Measurements from ENCODE around the gene EMP2.

Gene EMP2

GRCh38 chr16:10599626-10600025, 19.2 kb upstream of the EMP2 start:
- TF ChIP-seq EZH2phosphoT487 (IDR thresholded peaks at IDR 0.05; ENCODE audit: borderline replicate concordance, low read length) = no peak
- TF ChIP-seq CTCF (IDR thresholded peaks at IDR 0.05; ENCODE audit: low read depth, low read length, poor library complexity, severe bottlenecking) = no peak
- H3K4me1 ChIP-seq (ENCODE audit: control insufficient read depth, low read length) = peaks cover 18% of the 10 kb centered on the region

GRCh38 chr16:10598157-10598556, 17.8 kb upstream of the EMP2 start:
- no peak overlapping the region for H3K27ac ChIP-seq (ENCODE audit: low read depth, low read length)
- no peak overlapping the region for H3K4me3 ChIP-seq (ENCODE audit: low read length)
- no peaks in the 10 kb centered on the region for H3K9me2 ChIP-seq (replicated peaks; ENCODE audit: control insufficient read depth, low read length)
- H3K27me3 ChIP-seq (ENCODE audit: control insufficient read depth, low read length) = peaks cover 25% of the 10 kb centered on the region
- no peak for TF ChIP-seq EZH2phosphoT487 (IDR thresholded peaks at IDR 0.05; ENCODE audit: borderline replicate concordance, low read length)
- no peak for TF ChIP-seq CTCF (IDR thresholded peaks at IDR 0.05; ENCODE audit: low read depth, low read length, poor library complexity, severe bottlenecking)
- H3K4me2 ChIP-seq (ENCODE audit: low read length) = no peak overlapping the region
- no peaks in the 10 kb centered on the region for H4K20me1 ChIP-seq (ENCODE audit: control insufficient read depth, insufficient read depth, low read depth, low read length)
- no peaks in the 10 kb centered on the region for H3K9me3 ChIP-seq (ENCODE audit: control insufficient read depth, insufficient read depth, low read length)
- H3K4me1 ChIP-seq (ENCODE audit: control insufficient read depth, low read length) = peaks cover 18% of the 10 kb centered on the region
- H3K36me3 ChIP-seq (ENCODE audit: control insufficient read depth, low read length) = no peaks in the 10 kb centered on the region
- no peaks in the 10 kb centered on the region for H3K79me2 ChIP-seq (ENCODE audit: control insufficient read depth, low read length)
- H3F3A ChIP-seq (ENCODE audit: control insufficient read depth, insufficient read depth) = no peaks in the 10 kb centered on the region

More at GRCh38 chr16:10599626-10600025, 19.2 kb upstream of the EMP2 start:
- no peak overlapping the region for H3K4me2 ChIP-seq (ENCODE audit: low read length)
- H3K27ac ChIP-seq (ENCODE audit: low read depth, low read length) = no peak overlapping the region
- no peaks in the 10 kb centered on the region for H3F3A ChIP-seq (ENCODE audit: control insufficient read depth, insufficient read depth)
- H3K9me2 ChIP-seq (replicated peaks; ENCODE audit: control insufficient read depth, low read length) = no peaks in the 10 kb centered on the region
- H3K27me3 ChIP-seq (ENCODE audit: control insufficient read depth, low read length) = peaks cover 25% of the 10 kb centered on the region
- H4K20me1 ChIP-seq (ENCODE audit: control insufficient read depth, insufficient read depth, low read depth, low read length) = no peaks in the 10 kb centered on the region
- H3K79me2 ChIP-seq (ENCODE audit: control insufficient read depth, low read length) = no peaks in the 10 kb centered on the region
- no peaks in the 10 kb centered on the region for H3K36me3 ChIP-seq (ENCODE audit: control insufficient read depth, low read length)
- H3K9me3 ChIP-seq (ENCODE audit: control insufficient read depth, insufficient read depth, low read length) = no peaks in the 10 kb centered on the region
- no peak overlapping the region for H3K4me3 ChIP-seq (ENCODE audit: low read length)

GRCh38 chr16:10597187-10597601, 16.8 kb upstream of the EMP2 start:
- H3F3A ChIP-seq (ENCODE audit: control insufficient read depth, insufficient read depth) = no peaks in the 10 kb centered on the region
- peaks cover 23% of the 10 kb centered on the region for H3K27me3 ChIP-seq (ENCODE audit: control insufficient read depth, low read length)
- no peaks in the 10 kb centered on the region for H4K20me1 ChIP-seq (ENCODE audit: control insufficient read depth, insufficient read depth, low read depth, low read length)
- TF ChIP-seq EZH2phosphoT487 (IDR thresholded peaks at IDR 0.05; ENCODE audit: borderline replicate concordance, low read length) (no peak), CTCF (IDR thresholded peaks at IDR 0.05; ENCODE audit: low read depth, low read length, poor library complexity, severe bottlenecking) (peak; percentile 45)
- no peaks in the 10 kb centered on the region for H3K9me3 ChIP-seq (ENCODE audit: control insufficient read depth, insufficient read depth, low read length)
- no peak overlapping the region for H3K4me3 ChIP-seq (ENCODE audit: low read length)
- H3K36me3 ChIP-seq (ENCODE audit: control insufficient read depth, low read length) = no peaks in the 10 kb centered on the region
- no peaks in the 10 kb centered on the region for H3K79me2 ChIP-seq (ENCODE audit: control insufficient read depth, low read length)
- H3K4me2 ChIP-seq (ENCODE audit: low read length) = no peak overlapping the region
- H3K27ac ChIP-seq (ENCODE audit: low read depth, low read length) = no peak overlapping the region
- H3K4me1 ChIP-seq (ENCODE audit: control insufficient read depth, low read length) = peaks cover 18% of the 10 kb centered on the region
- H3K9me2 ChIP-seq (replicated peaks; ENCODE audit: control insufficient read depth, low read length) = no peaks in the 10 kb centered on the region
